ENCODE results near the gene CPNE2. TPM values are rescaled to one million over a fixed set of nuclear protein-coding genes. Genes with fewer than 3 reads are reported as not detected.

CPNE2 gene
- polyA plus RNA-seq, 1 donor (not counting 4 experiments of a cell fraction or from before 2014, with no cell fraction given), result 26.5 TPM

- Histone ChIP-seq H3K9me3 (ENCODE audit: control insufficient read depth, low read depth, low read length) (no peaks in the 10 kb centered on the region), H4K20me1 (ENCODE audit: control insufficient read depth, extremely low read depth, insufficient read depth, low read length) (no peaks in the 10 kb centered on the region), H3K9ac (ENCODE audit: control insufficient read depth, extremely low read depth, insufficient read depth, low read length) (peak overlapping the region; percentile 97), H3K9me1 (ENCODE audit: control insufficient read depth, extremely low read depth, insufficient read depth, low read length) (no peaks in the 10 kb centered on the region), H3K27me3 (ENCODE audit: control insufficient read depth, extremely low read depth, insufficient read depth, low read length) (no peaks in the 10 kb centered on the region), H3K4me2 (ENCODE audit: control insufficient read depth, extremely low read depth, insufficient read depth, low read depth, low read length) (peak overlapping the region; percentile 84), H3K4me1 (ENCODE audit: control insufficient read depth, extremely low read depth, insufficient read depth, low read length) (peaks cover 16% of the 10 kb centered on the region), H2AFZ (ENCODE audit: control insufficient read depth, low read length) (peak overlapping the region; percentile 89), H3K27ac (ENCODE audit: control insufficient read depth, insufficient read depth, low read length) (peak overlapping the region; percentile 90), H3K4me3 (ENCODE audit: control insufficient read depth in 2 of 3, extremely low read depth in 1 of 3, insufficient read depth in 2 of 3, low read depth in 1 of 3, low read length in 3 of 3) (peak overlapping the region; percentile 74 to 96 (median 84)), H3K36me3 (ENCODE audit: control insufficient read depth in 2 of 2, extremely low read depth in 1 of 2, insufficient read depth in 2 of 2, low read length in 2 of 2) (peaks cover 3% of the 10 kb centered on the region in 2 experiments), H3K79me2 (ENCODE audit: control insufficient read depth, insufficient read depth, low read length) (peaks cover 87% of the 10 kb centered on the region)
- dilution Hi-C loops (cut with MboI; ENCODE audit: extremely low pct_ligation_motif_present, low sequenced_read_pairs), result no loop called here
- FAIRE-seq (no peak), DNase-seq (ENCODE audit: low read depth, low spot score) (no peak)
- TF ChIP-seq, protein P1, sequence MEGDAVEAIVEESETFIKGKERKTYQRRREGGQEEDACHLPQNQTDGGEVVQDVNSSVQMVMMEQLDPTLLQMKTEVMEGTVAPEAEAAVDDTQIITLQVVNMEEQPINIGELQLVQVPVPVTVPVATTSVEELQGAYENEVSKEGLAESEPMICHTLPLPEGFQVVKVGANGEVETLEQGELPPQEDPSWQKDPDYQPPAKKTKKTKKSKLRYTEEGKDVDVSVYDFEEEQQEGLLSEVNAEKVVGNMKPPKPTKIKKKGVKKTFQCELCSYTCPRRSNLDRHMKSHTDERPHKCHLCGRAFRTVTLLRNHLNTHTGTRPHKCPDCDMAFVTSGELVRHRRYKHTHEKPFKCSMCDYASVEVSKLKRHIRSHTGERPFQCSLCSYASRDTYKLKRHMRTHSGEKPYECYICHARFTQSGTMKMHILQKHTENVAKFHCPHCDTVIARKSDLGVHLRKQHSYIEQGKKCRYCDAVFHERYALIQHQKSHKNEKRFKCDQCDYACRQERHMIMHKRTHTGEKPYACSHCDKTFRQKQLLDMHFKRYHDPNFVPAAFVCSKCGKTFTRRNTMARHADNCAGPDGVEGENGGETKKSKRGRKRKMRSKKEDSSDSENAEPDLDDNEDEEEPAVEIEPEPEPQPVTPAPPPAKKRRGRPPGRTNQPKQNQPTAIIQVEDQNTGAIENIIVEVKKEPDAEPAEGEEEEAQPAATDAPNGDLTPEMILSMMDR (optimal IDR thresholded peaks at IDR 0.05 in 1 of 3, IDR thresholded peaks at IDR 0.05 in 1 of 3, conservative IDR thresholded peaks at IDR 0.05 in 1 of 3; ENCODE audit: extremely low read depth in 1 of 3, insufficient read depth in 2 of 3, low read length in 3 of 3), result no peak
- no peak for TF ChIP-seq EZH2 (IDR thresholded peaks at IDR 0.05; ENCODE audit: low read length)
These were observed 92.6 kb downstream of the CPNE2 start for GRCh38 chr16:57184887-57185445.

GRCh38 chr16:57185446-57185944, 93.1 kb downstream of the CPNE2 start:
- peaks cover 3% of the 10 kb centered on the region in 2 experiments for H3K36me3 ChIP-seq (ENCODE audit: control insufficient read depth in 2 of 2, extremely low read depth in 1 of 2, insufficient read depth in 2 of 2, low read length in 2 of 2)
- peaks cover 92% of the 10 kb centered on the region for H3K79me2 ChIP-seq (ENCODE audit: control insufficient read depth, insufficient read depth, low read length)
- no peak for FAIRE-seq
- H4K20me1 ChIP-seq (ENCODE audit: control insufficient read depth, extremely low read depth, insufficient read depth, low read length), result no peaks in the 10 kb centered on the region
- H3K4me3 ChIP-seq (ENCODE audit: control insufficient read depth in 2 of 3, extremely low read depth in 1 of 3, insufficient read depth in 2 of 3, low read depth in 1 of 3, low read length in 3 of 3), result peak overlapping the region; percentile 74 to 96 (median 84)
- no peak for TF ChIP-seq EZH2 (IDR thresholded peaks at IDR 0.05; ENCODE audit: low read length)
- peak overlapping the region; percentile 90 for H3K27ac ChIP-seq (ENCODE audit: control insufficient read depth, insufficient read depth, low read length)
- peak overlapping the region; percentile 97 for H3K9ac ChIP-seq (ENCODE audit: control insufficient read depth, extremely low read depth, insufficient read depth, low read length)
- H3K4me2 ChIP-seq (ENCODE audit: control insufficient read depth, extremely low read depth, insufficient read depth, low read depth, low read length), result peak overlapping the region; percentile 84
- DNase-seq (ENCODE audit: low read depth, low spot score), result no peak
- no peaks in the 10 kb centered on the region for H3K27me3 ChIP-seq (ENCODE audit: control insufficient read depth, extremely low read depth, insufficient read depth, low read length)
- dilution Hi-C loops (cut with MboI; ENCODE audit: extremely low pct_ligation_motif_present, low sequenced_read_pairs), result no loop called here
- H3K9me1 ChIP-seq (ENCODE audit: control insufficient read depth, extremely low read depth, insufficient read depth, low read length), result no peaks in the 10 kb centered on the region
- H2AFZ ChIP-seq (ENCODE audit: control insufficient read depth, low read length), result peak overlapping the region; percentile 89
- H3K9me3 ChIP-seq (ENCODE audit: control insufficient read depth, low read depth, low read length), result no peaks in the 10 kb centered on the region
- peaks cover 20% of the 10 kb centered on the region for H3K4me1 ChIP-seq (ENCODE audit: control insufficient read depth, extremely low read depth, insufficient read depth, low read length)

Data from keratinocyte (primary cell).